HEK293T (cell line): Measurements from ENCODE around the gene TMEM151B.

Experiments
- CTCF ChIA-PET: fragments of 350-600 bp; formaldehyde crosslinking; extraction: SDS; loops from one replicate; lab custom pipeline; 2021; ENCODE audit warnings: antibody characterized with exemption, inconsistent platforms; lab: Yijun Ruan, JAX
- POLR2A ChIA-PET: fragments of 350-600 bp; formaldehyde crosslinking; extraction: SDS; loops from one replicate; lab custom pipeline; 2020; ENCODE audit warnings: antibody characterized with exemption, inconsistent platforms; lab: Yijun Ruan, JAX
- DNase-seq: peaks from one replicate; pipeline ENCODE4 v3.0.0; 2012; ENCODE audit warnings: mixed read lengths; ENCODE audit errors: extremely low spot score
- ARNT ChIP-seq: fragments of 450-650 bp; IDR thresholded peaks from 2 replicates; pipeline ENCODE4 v1.6.1; 2017; ENCODE audit warnings: mild to moderate bottlenecking
- BHLHE40 ChIP-seq: fragments of 450-650 bp; IDR thresholded peaks from 2 replicates; pipeline ENCODE4 v1.6.1; 2016; ENCODE audit warnings: mild to moderate bottlenecking, moderate library complexity, borderline replicate concordance
- CTBP1 ChIP-seq: fragments of 450-650 bp; IDR thresholded peaks from 2 replicates; pipeline ENCODE4 v1.6.1; 2016; ENCODE audit warnings: borderline replicate concordance
- ELF4 ChIP-seq: fragments of 450-650 bp; IDR thresholded peaks from 2 replicates; pipeline ENCODE4 v1.6.1; 2017; ENCODE audit warnings: antibody characterized with exemption
- FOXA1 ChIP-seq: fragments of 450-650 bp; IDR thresholded peaks from 2 replicates; pipeline ENCODE4 v1.6.1; 2016; ENCODE audit warnings: mild to moderate bottlenecking
- FOXK2 ChIP-seq: fragments of 450-650 bp; IDR thresholded peaks from 2 replicates; pipeline ENCODE4 v1.6.1; 2016; ENCODE audit warnings: mild to moderate bottlenecking
- FOXM1 ChIP-seq: fragments of 450-650 bp; IDR thresholded peaks from 2 replicates; pipeline ENCODE4 v1.6.1; 2017; ENCODE audit warnings: mild to moderate bottlenecking, borderline replicate concordance
- HDGF ChIP-seq: fragments of 450-650 bp; IDR thresholded peaks from 2 replicates; pipeline ENCODE4 v1.6.1; 2017; ENCODE audit warnings: antibody characterized with exemption, borderline replicate concordance
- L3MBTL2 ChIP-seq: fragments of 450-650 bp; conservative IDR thresholded peaks from 2 replicates; pipeline ENCODE4 v1.6.1; 2016; ENCODE audit warnings: mild to moderate bottlenecking
- LEF1 ChIP-seq: fragments of 450-650 bp; IDR thresholded peaks from 2 replicates; pipeline ENCODE4 v1.6.1; 2017; ENCODE audit warnings: mild to moderate bottlenecking, borderline replicate concordance
- NFRKB ChIP-seq: fragments of 450-650 bp; IDR thresholded peaks from 2 replicates; pipeline ENCODE4 v1.6.1; 2016; ENCODE audit warnings: mild to moderate bottlenecking, moderate library complexity
- SP1 ChIP-seq: fragments of 450-650 bp; IDR thresholded peaks from 2 replicates; pipeline ENCODE4 v1.6.1; 2017
- SUZ12 ChIP-seq: fragments of 450-650 bp; IDR thresholded peaks from 2 replicates; pipeline ENCODE4 v1.6.1; 2016; ENCODE audit warnings: mild to moderate bottlenecking
- TARDBP ChIP-seq: fragments of 450-650 bp; IDR thresholded peaks from 2 replicates; pipeline ENCODE4 v1.6.1; 2016
- ZNF384 ChIP-seq: fragments of 450-650 bp; IDR thresholded peaks from 2 replicates; pipeline ENCODE4 v1.6.1; 2016
- TF ChIP-seq, protein P1 (sequence below): fragments of 450-650 bp; IDR thresholded peaks from 2 replicates; pipeline ENCODE4 v1.6.1; 2016

TMEM151B gene

GRCh38 chr6:44269921-44270525 lies at the start of gene TMEM151B:
TSS of gene TMEM151B (plus strand) at chr6:44270450. CDS start at chr6:44270743, 293 bp downstream.
- TF ChIP-seq ARNT, result no peak
- TF ChIP-seq HDGF, result no peak
- no peak for TF ChIP-seq FOXA1
- no peak for TF ChIP-seq ELF4
- TF ChIP-seq, protein P1, sequence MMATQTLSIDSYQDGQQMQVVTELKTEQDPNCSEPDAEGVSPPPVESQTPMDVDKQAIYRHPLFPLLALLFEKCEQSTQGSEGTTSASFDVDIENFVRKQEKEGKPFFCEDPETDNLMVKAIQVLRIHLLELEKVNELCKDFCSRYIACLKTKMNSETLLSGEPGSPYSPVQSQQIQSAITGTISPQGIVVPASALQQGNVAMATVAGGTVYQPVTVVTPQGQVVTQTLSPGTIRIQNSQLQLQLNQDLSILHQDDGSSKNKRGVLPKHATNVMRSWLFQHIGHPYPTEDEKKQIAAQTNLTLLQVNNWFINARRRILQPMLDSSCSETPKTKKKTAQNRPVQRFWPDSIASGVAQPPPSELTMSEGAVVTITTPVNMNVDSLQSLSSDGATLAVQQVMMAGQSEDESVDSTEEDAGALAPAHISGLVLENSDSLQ, result no peak
- POLR2A ChIA-PET, result interaction anchor here (1.5 to 3.0 kb wide), 4 partner anchors 15 to 46 kb away, joined by 3 to 18 read pairs (median 10); partner anchors contain the start of genes AARS2 and HSP90AB1
- no peak for DNase-seq
- CTCF ChIA-PET, result interaction anchor here (0.8 to 1.7 kb wide), 3 partner anchors 13 to 68 kb away, joined by 3 to 10 read pairs (median 3); no protein-coding TSS in a partner anchor

GRCh38 chr6:44220913-44221290 lies 49.3 kb upstream of the TMEM151B start:
- no peak for TF ChIP-seq FOXK2
- no peak for TF ChIP-seq L3MBTL2
- no peak for TF ChIP-seq SUZ12
- TF ChIP-seq, protein P1, result no peak
- no peak for TF ChIP-seq SP1
- no peak for TF ChIP-seq CTBP1
- no peak for TF ChIP-seq TARDBP
- TF ChIP-seq LEF1, result no peak
- TF ChIP-seq FOXA1, result no peak
- no peak for TF ChIP-seq HDGF
- TF ChIP-seq NFRKB, result no peak
- no peak for TF ChIP-seq ELF4
- TF ChIP-seq ZNF384, result no peak
- TF ChIP-seq ARNT, result no peak
- CTCF ChIA-PET, result interaction anchor here (0.6 kb wide), 2 partner anchors 13 to 20 kb away, joined by 3 to 4 read pairs; no protein-coding TSS in a partner anchor
- POLR2A ChIA-PET, result interaction anchor here (1.0 to 8.0 kb wide), 2 partner anchors 26 to 31 kb away, joined by 3 to 65 read pairs; partner anchors contain the start of gene HSP90AB1
- DNase-seq, result no peak

- no peak for TF ChIP-seq SP1
- no peak for TF ChIP-seq CTBP1
- TF ChIP-seq LEF1, result no peak
- no peak for TF ChIP-seq BHLHE40
- TF ChIP-seq TARDBP, result no peak
- POLR2A ChIA-PET, result interaction anchor here (1.0 to 8.0 kb wide), 2 partner anchors 25 to 31 kb away, joined by 3 to 65 read pairs; partner anchors contain the start of gene HSP90AB1
- CTCF ChIA-PET, result interaction anchor here (0.6 to 1.8 kb wide), 2 partner anchors 13 kb away, joined by 4 read pairs; no protein-coding TSS in a partner anchor
- peak; percentile 37 for DNase-seq
These were observed 48.8 kb upstream of the TMEM151B start for GRCh38 chr6:44221291-44221960.

DNA sequence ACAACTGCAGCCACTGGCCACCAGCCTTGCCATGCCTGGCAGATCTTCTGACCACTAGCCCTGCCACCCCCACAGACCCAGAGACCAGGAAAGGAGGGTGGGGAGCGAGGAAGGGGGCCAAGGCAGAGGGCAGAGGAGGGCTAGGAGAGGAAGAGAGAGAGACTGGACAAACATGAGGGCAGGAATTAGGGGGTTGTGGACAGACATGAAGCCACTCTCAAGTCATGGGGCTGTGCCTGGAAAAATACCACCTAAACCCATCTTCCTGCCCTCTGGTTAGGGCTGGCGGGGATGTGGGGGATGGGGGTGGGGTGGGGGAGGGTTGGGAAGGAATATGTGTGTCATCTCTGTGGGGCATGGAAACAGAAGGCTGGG lies 48.3 kb upstream of the TMEM151B start:
- no peak for TF ChIP-seq ARNT
- DNase-seq, result no peak
- ChIA-PET POLR2A (interaction anchor here (1.0 to 8.0 kb wide), 4 partner anchors 13 to 35 kb away, joined by 3 to 65 read pairs (median 6); partner anchors contain the start of genes HSP90AB1 and SLC35B2), CTCF (interaction anchor here (1.8 kb wide), 1 partner anchor 13 kb away, joined by 4 read pairs; no protein-coding TSS in a partner anchor)

DNA sequence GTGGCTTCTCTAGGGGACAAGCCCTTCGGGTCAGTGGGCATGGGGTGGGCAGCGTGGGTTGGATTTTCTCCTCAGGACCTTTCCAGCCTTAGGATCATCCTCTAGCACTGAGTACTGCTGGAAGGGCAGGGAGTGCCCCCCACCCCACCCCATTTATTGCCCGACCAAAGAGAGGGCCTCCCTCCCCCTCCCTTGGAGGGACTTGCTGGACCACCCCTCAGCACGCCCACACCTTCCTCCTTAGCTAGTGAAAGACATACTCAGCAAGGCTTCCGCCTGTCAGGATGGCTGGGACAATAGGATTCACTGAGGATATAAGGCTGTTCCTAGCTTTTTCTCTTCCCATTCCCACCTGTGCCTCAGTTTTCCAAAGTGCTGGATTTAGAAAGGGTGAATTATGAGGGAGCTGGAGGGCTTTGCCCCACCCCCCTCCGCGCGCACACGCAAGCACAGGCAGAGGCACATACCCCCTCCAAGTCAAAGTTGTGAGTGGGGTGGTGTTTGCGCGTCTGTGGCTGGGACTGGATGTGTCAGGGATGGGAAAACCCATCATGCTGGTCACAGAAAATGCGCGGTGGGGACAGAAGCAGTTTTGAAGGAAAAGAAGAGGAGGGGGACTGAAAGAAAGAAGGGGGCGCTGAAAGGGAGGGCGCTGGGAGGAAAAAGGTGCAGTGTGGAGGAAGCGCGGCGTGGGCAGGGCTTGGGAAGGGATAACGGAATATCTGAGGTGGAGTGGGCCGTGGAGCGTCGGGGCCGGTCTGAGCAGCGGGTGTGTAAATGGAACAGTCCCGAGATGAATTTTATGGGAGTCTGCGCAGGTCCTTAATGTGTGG lies 47.5 kb upstream of the TMEM151B start:
- ChIA-PET POLR2A (interaction anchor here (0.6 to 8.0 kb wide), 4 partner anchors 12 to 60 kb away, joined by 3 to 65 read pairs (median 6); partner anchors contain the start of genes HSP90AB1 and SLC35B2), CTCF (interaction anchor here (0.6 to 1.8 kb wide), 3 partner anchors 9 to 24 kb away, joined by 3 to 4 read pairs (median 4); no protein-coding TSS in a partner anchor)
- DNase-seq, result no peak
- no peak for TF ChIP-seq TARDBP
- TF ChIP-seq NFRKB, result no peak
- no peak for TF ChIP-seq FOXA1
- no peak for TF ChIP-seq FOXK2
- TF ChIP-seq CTBP1, result no peak
- TF ChIP-seq, protein P1, result no peak
- TF ChIP-seq L3MBTL2, result no peak
- no peak for TF ChIP-seq BHLHE40
- TF ChIP-seq LEF1, result no peak
- no peak for TF ChIP-seq HDGF
- no peak for TF ChIP-seq SUZ12
- TF ChIP-seq SP1, result no peak
- no peak for TF ChIP-seq ARNT
- no peak for TF ChIP-seq ELF4
- no peak for TF ChIP-seq ZNF384
- no peak for TF ChIP-seq FOXM1
